Ovary (tissue), 3 donors: Measurements from ENCODE around the gene NMRK2.

ENCODE experiments used
- CTCF ChIP-seq, 3 donors: fragments of 450-650 bp in 2 of 3; fragments of 200-600 bp in 1 of 3; IDR thresholded peaks; one replicate each; pipeline versions ENCODE4 v1.5.1 to v1.8.0; 2016 to 2022; ENCODE audit warnings: antibody characterized with exemption in 3 of 3, mild to moderate bottlenecking in 1 of 3
- POLR2A ChIP-seq: fragments of 450-650 bp; IDR thresholded peaks from one replicate; pipeline ENCODE4 v1.6.1; 2017; ENCODE audit warnings: antibody characterized with exemption, mild to moderate bottlenecking, moderate library complexity
- donor health status: DM: no; HTN: no; CAD: no.

- no peak for TF ChIP-seq CTCF (IDR thresholded peaks at IDR 0.05)
- TF ChIP-seq POLR2A = no peak
Measured at GRCh38 chr19:3982701-3983541, 50.1 kb downstream of the NMRK2 start.
